GM21515 (cell line): ENCODE data around the gene DEFB125.
"Not testable (repeated sequence)": the region's sequence is repeated elsewhere in the genome, so short reads cannot be mapped to it uniquely, and the experiment has no call there.

ENCODE experiments used
- ATAC-seq: cut with Tn5 transposase; IDR thresholded peaks from one replicate; pipeline ENCODE4 v1.9.1; 2021; ENCODE audit not compliant: unreplicated experiment

Gene DEFB125

DNA sequence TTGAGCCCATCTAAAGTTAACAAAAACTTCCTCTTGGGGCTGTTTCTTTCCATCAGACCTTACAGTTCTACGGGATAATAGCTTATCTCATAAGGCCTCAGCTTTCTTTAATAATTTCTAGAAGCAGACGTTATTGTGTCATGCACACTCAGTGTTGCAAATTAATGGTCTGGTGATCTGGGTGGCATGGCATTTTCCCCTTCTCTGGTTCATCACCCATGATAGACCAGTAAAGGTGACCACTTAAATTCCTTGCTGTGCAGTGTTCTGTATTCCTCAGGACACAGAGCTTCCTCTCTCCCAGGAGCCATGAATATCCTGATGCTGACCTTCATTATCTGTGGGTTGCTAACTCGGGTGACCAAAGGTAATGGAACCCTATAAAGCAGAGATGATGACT, at the start of gene DEFB125:
DEFB125 (plus strand) TSS at position 272 of the 400 bp plus-strand sequence; CDS start at position 310, 38 bp downstream.
- ATAC-seq = no peak

DNA sequence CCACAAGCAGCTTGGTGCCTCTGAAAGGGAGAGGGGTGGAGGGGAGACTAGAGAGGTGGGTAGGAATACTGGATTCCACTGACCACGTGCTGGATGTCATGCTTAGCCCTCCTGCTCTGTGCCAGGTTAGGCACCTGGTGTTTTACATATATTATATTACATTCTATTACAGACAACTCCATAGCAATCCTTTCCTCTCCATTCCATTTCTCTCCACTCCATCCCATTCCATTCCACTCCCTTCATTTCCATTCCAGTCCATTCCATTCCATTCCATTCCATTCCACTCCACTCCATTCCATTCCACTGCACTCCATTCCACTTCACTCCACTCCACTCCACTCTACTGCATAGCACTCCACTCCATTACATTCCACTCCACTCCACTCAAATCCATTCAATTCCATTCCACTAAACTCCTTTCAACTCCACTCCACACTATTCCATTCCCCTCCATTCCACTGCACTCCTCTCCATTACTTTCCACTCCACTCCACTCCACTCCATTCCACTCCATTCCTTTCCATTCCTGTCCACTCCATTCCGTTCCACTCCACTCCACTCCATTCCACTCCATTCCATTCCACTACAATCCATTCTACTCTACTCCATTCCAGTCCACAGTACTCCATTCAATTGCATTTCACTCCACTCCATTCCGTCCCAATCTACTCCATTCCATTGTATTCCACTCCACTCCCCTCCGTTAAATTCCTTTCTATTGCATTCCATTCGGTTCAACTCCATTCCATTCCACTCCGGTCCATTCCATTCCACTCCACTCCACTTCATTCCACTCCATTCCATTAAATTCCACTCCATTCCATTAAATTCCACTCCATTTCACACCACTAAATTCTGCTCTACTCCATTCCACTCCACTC, 27.2 kb upstream of the DEFB125 start:
- no peak for ATAC-seq

DNA sequence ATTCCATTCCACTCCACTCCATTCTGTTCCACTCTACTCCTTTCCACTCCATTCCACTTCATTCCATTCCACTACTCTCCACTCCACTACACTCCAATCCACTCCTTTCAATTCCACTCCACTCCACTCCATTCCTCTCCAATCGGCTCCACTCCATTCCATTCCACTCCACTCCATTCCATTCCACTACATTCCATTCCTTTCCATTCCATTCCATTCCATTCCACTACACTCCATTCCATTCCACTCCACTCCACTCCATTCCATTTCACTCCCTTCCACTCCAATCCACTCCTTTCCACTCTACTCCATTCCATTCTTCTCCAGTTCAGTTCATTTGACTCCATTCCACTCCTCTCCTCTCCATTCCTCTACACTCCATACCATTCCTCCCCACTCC, 26.2 kb upstream of the DEFB125 start:
- no peak for ATAC-seq

DNA sequence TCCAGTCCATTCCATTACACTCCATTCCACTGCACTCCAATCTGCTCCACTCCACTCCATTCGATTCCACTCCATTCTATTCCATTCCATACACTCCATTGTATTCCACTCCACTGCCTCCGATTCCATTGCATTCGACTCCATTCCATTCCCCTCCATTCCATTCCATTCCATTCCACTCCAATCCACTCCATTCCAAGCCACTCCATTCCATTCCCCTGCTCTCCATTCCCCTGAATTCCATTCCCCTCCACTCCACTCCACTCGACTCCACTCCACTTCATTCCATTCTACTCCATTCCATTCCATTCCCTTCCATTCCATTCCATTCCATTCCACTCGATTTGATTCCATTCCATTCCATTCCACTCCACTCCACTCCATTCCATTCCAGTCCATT, 25.7 kb upstream of the DEFB125 start:
- ATAC-seq = no peak

DNA sequence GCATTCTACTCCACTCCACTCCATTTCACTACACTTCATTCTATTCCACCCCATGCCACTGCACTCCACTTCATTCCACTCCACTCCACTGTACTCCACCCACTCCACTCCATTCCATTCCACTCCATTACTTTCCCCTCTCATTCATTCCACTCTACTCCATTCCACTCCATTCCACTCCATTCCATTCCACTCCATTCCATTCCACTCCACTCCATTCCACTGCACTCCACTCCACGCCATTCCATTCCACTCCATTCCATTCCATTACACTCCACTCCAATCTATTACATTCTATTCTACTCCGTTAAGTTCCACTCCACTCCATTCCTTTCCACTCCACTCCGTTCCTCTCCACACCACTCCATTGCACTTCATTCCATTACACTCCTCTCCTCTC, 25.0 kb upstream of the DEFB125 start:
- no peak for ATAC-seq

GRCh38 chr20:64026-64603, 23.4 kb upstream of the DEFB125 start:
- no peak for ATAC-seq

DNA sequence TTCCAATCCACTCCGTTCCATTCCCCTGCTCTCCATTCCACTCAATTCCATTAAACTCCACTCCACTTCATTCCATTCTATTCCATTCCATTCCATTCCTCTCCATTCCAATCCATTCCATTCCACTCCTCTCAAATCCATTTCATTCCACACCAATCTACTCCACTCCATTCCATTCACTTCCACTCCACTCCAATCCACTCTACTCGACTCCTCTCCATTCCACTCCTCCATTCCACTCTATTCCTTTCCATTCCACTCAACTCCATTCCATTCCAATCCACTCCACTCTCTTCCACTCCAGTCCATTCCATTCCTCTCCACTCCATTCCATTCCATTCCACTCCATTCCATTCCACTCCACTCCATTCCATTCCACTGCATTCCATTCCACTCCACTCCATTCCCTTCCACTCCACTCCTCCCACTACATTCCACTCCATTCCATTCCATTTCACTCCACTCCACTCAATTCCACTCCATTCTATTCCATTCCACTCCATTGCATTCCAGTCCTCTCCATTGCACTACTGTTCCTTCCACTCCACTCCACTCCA, 22.6 kb upstream of the DEFB125 start:
- ATAC-seq = no peak

GRCh38 chr20:77231-77630, 10.2 kb upstream of the DEFB125 start:
- ATAC-seq = no peak

DNA sequence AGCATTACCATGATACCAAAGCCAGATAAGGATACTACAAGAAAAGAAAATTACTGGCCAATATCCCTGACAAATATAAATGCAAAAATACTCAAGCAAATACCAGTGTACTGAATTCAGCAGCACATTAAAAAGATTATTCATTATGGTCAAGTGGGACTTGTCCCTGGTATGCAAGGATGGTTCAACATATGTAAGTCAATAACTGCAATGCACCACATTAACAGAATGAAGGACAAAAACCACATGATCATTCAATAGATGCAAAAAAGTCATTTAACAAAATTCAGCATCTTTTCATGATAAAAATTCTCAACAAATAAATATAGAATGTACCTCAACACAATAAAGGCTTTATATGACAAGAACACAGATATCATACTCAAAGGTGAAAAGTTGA, 9.1 kb upstream of the DEFB125 start:
- ATAC-seq = no peak

DNA sequence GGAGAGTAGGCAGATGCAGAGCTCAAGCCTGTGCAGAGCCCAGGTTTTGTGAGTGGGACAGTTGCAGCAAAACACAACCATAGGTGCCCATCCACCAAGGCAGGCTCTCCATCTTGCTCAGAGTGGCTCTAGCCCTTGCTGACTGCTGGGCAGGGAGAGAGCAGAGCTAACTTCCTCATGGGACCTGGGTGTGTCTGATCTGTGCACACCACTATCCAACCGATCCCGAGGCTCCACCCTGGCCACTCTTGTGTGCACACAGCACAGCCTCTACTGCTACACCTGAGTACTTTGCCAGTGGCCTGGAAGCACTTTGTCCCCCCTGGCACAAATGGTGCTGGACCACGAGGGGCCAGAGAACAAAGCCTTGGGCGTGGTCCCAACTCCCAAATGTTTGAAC, 7.9 kb upstream of the DEFB125 start:
- ATAC-seq = no peak

DNA sequence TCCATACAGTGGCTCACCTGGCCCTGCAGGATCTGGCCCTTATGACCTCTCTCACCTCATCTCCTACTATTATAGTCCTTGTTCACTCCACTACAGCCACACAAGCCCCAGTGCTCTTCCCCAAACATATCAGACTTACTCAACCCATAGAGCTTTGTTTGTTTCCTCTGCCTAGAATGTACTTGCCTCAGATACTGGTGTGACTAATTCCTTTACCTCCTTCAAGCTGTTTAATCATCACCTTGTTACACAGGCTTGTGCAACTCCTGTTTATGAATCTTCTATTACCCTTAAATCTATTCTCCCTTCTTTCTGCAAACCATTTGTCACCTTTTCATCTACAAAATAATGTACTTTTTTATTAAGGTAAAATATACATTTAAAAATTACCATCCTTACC, 3.2 kb downstream of the DEFB125 start:
- ATAC-seq = no peak

DNA sequence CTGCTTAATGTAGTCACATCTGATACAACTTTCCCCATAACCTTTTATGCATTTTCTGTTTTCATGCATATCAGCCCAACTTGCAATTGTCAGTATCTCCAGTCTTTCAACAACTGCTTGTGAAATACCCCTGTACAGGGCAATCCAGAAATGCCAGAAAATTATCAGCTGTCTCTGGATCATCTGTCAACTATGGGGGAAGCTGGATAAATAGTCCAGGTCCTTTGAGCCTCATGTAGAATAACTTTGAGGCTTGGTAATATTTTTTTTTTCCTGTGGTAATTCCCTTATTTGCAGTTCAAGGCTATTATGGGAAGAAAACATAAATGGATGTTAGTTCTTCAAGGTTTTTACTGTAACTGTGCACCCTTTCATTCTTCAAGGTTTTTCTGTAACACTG, 6.2 kb downstream of the DEFB125 start:
- no peak for ATAC-seq

- no peak for ATAC-seq
Measured at GRCh38 chr20:95215-95614, 7.7 kb downstream of the DEFB125 start.

- ATAC-seq = not testable (repeated sequence)
Measured at GRCh38 chr20:97691-98090, 10.2 kb downstream of the DEFB125 start.

DNA sequence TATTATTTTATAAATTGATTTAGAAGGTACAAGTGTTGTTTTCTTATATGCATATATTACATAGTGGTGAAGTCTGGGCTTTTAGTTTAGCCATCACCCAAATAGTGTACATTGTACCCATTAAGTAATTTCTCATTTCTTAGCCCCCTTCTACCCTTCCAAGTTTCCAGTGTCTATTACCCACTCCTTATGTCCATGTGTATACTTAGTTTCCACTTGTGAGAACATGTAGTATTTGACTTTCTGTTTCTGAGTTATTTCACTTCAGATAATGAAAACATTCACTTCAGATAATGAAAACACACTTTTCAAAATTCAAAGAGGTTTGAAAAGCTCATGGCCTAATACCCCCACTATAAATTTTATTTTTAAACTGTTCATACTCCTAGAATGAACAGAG, 14.5 kb downstream of the DEFB125 start:
- ATAC-seq = no peak

GRCh38 chr20:103456-103855, 16.0 kb downstream of the DEFB125 start:
- ATAC-seq = no peak

GRCh38 chr20:112396-112795, 24.9 kb downstream of the DEFB125 start:
- no peak for ATAC-seq

DNA sequence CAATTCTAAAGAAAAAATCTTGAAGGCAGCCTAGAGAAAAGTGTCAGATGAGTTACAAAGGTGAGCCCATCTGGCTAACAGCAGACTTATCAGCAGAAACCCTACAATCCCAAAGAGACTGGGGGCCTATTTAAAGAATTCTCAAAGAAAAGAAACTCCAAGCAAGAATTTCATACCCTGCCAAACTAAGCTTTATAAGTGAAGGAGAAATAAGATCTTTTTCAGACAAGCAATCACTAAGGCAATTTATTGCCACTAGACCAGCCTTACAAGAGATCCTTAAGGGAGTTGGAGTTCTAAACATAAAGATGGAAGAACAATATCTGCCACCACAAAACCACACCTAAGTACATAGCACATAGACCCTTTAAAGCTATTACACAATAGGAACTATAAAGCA, 30.0 kb downstream of the DEFB125 start:
- no peak for ATAC-seq

GRCh38 chr20:129786-130323, 42.4 kb downstream of the DEFB125 start:
- not testable (repeated sequence) for ATAC-seq

- no peak for ATAC-seq
Measured at GRCh38 chr20:137668-138490, 50.4 kb downstream of the DEFB125 start.

DNA sequence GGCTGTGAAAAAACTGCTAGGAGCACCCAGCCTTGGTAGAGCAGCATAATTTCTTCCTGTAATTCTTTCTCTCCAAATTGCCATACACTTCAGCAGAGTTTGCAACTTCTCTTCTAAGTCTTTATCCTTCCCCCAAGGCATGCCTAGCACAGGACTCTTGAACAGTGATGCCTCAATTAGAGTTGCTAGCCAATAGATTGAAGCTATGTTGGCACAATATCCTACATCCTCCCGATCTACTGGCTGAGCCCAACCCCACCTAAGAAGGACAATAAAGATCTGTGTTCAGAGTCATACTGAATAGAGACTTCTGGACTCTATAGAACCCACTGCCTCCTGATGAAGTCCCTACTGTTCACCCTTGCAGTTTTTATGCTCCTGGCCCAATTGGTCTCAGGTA, 54.8 kb downstream of the DEFB125 start, which contains the start of gene DEFB126:
DEFB126 (plus strand) TSS at position 301 of the 400 bp plus-strand sequence; CDS start at position 340, 39 bp downstream.
- ATAC-seq = no peak
